Subcutaneous abdominal adipose tissue (tissue), 5 donors: ENCODE results near the gene ANKEF1.
"Not testable (repeated sequence)": the region's sequence is repeated elsewhere in the genome, so short reads cannot be mapped to it uniquely, and the experiment has no call there.

Experiments
- H3K27ac ChIP-seq: one replicate; pipeline ENCODE4 v1.7.0; 2013; ENCODE audit warnings: low read depth, mild to moderate bottlenecking, inconsistent platforms, low read length, moderate library complexity
- H3K27me3 ChIP-seq, 5 donors: one replicate each; pipeline ENCODE4 v1.7.0; 2013; ENCODE audit warnings: low read length in 5 of 5, inconsistent platforms in 1 of 5; ENCODE audit not compliant: control insufficient read depth in 5 of 5, insufficient read depth in 4 of 5
- H3K36me3 ChIP-seq, 5 donors: one replicate each; pipeline ENCODE4 v1.7.0; 2013; ENCODE audit warnings: low read length in 5 of 5; ENCODE audit not compliant: control insufficient read depth in 5 of 5, insufficient read depth in 5 of 5
- H3K4me1 ChIP-seq, 5 donors: one replicate each; pipeline ENCODE4 v1.7.0; 2013; ENCODE audit warnings: low read length in 5 of 5, mild to moderate bottlenecking in 3 of 5, moderate library complexity in 1 of 5; ENCODE audit not compliant: control insufficient read depth in 5 of 5, insufficient read depth in 5 of 5
- H3K4me3 ChIP-seq, 5 donors: one replicate each; pipeline ENCODE4 v1.7.0; 2013; ENCODE audit warnings: low read length in 5 of 5, low read depth in 1 of 5
- H3K9ac ChIP-seq, 5 donors: one replicate each; pipeline ENCODE4 v1.7.0; 2013; ENCODE audit warnings: low read length in 5 of 5, mild to moderate bottlenecking in 4 of 5, moderate library complexity in 3 of 5
- H3K9me3 ChIP-seq, 5 donors: one replicate each; pipeline ENCODE4 v1.7.0; 2013; ENCODE audit warnings: low read length in 5 of 5; ENCODE audit not compliant: control insufficient read depth in 5 of 5
- donor health status: healthy.
- donor health status: healthy.
- donor health status: healthy.
- donor health status: healthy.
- donor health status: healthy.

The ANKEF1 gene

GRCh38 chr20:10031451-10032215 is 3.2 kb upstream of the ANKEF1 start:
- peaks cover 0 to 18% (median 11%) of the 10 kb centered on the region in 5 donors for H3K4me1 ChIP-seq
- not testable (repeated sequence) for H3K9me3 ChIP-seq, H3K9ac ChIP-seq, H3K27ac ChIP-seq, H3K4me3 ChIP-seq, H3K36me3 ChIP-seq, H3K27me3 ChIP-seq

DNA sequence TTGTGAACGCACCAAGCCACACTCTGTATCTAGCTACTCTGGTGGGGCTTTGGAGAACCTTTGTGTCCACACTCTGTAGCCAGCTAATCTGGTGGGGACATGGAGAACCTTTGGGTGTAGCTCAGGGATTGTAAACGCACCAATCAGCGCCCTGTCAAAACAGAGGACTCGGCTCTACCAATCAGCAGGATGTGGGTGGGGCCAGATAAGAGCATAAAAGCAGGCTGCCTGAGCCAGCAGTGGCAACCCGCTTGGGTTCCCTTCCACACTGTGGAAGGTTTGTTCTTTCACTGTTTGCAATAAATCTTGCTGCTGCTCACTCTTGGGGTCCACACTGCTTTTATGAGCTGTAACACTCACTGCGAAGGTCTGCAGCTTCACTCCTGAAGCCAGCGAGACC is 2.5 kb upstream of the ANKEF1 start:
- not testable (repeated sequence) for H3K27ac ChIP-seq, H3K9ac ChIP-seq, H3K4me3 ChIP-seq, H3K27me3 ChIP-seq, H3K9me3 ChIP-seq, H3K36me3 ChIP-seq
- H3K4me1 ChIP-seq = peaks cover 0 to 18% (median 11%) of the 10 kb centered on the region in 5 donors

DNA sequence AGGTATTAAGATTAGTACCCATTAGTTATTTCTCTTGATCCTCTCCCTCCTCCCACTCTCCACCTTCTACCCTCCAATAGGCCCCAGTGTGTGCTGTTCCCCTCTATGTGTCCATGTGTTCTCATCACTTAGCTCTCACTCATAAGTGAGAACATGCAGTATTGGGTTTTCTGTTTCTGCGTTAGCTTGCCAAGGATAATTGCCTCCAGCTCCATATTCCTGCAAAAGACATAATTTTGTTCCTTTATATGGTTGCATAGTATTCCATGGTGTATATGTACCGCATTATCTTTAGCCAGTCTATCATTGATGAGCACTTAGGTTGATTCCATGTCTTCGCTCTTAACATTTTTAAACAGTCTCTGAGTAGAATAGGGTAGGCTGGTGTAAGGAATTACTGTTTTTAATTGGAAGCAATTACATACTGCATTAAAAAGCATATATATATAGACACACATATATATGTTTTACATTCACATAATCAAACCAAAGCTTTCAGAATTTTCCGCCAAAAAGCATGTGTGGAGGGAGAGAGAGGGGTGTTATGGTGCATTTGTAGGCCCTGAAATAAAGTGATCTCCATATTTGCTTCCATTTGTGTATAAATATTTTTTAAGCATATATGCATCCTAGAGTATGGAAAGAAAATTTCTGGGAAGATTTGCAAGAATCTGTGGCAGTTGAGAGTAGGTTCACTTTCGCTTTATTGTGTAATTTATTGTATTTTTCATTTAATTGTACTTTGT is 709 bp upstream of the ANKEF1 start:
- Histone ChIP-seq H3K27ac (no peak overlapping the region), H3K4me1 (peaks cover 0 to 18% (median 11%) of the 10 kb centered on the region in 5 donors), H3K27me3 (no peaks in the 10 kb centered on the region), H3K9me3 (no peaks in the 10 kb centered on the region), H3K36me3 (peaks cover 0 to 2% (median 0%) of the 10 kb centered on the region in 5 donors), H3K9ac (no peak overlapping the region), H3K4me3 (peak overlapping the region in 2 of 5 donors; percentile 4 to 65)

DNA sequence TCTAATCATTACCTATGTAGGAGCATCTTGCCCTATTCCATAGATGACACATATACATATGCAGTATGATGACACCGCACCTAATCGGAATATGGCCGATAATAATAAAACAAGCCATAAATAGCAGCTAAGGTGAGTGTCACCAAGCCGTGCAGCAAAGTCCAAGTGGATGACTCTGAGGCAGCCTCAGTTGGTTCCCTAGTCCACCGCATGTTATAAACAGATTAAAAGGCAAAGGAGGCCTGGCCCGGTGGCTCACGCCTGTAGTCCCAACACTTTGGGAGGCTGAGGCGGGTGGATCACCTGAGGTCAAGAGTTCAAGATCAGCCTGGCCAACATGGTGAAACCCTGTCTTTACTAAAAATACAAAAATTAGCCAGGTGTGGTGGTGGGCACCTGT is 1.5 kb downstream of the ANKEF1 start:
- not testable (repeated sequence) for H3K9me3 ChIP-seq, H3K27me3 ChIP-seq, H3K9ac ChIP-seq, H3K36me3 ChIP-seq, H3K27ac ChIP-seq, H3K4me3 ChIP-seq
- peaks cover 0 to 20% (median 16%) of the 10 kb centered on the region in 5 donors for H3K4me1 ChIP-seq

DNA sequence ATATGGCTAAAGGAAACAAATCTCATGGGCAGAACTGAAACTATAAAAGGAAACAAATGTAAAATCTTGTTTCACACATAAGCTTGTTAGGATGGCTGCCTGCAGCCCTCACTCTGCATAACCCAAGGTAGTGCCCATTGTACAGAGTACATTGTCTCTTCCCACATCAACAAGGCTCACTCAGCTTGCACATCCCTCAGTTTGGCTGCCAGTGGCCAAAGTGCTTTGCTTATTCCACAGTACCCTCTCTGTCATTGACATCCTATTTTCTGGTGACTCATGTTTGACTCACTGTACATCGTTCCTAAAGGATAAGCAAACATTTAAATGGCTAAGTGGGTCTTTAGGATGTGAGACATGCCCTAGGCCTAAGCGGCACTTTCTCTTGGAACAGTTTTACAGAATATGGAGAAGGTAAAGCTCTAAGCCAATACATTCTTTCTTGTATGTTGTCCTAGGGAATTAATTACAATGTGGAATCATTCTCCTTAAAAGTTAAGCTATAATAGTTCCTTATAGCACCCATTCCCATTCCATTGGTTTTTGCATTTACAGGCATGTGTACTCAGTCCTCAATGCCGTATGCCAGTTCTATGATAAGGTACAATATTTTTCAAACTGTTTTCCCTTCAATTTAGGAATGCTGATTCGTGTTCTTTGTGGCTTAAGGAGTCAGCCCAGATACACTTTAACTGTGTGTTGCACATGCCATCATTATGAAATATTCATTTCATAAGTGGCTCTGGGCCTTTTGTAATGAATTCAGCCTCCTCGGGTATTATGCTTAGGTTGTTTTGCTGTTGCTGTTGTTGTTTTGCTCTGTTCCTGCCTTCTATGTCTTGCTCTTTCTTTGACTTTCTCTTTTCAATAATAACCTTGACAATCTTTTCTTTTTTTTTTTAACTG is 5.5 kb downstream of the ANKEF1 start:
- Histone ChIP-seq H3K9ac (no peak overlapping the region), H3K27me3 (no peaks in the 10 kb centered on the region), H3K9me3 (no peaks in the 10 kb centered on the region), H3K4me3 (no peak overlapping the region), H3K4me1 (peaks cover 0 to 20% (median 10%) of the 10 kb centered on the region in 5 donors), H3K27ac (peak overlapping the region; percentile 39), H3K36me3 (peaks cover 0 to 5% (median 0%) of the 10 kb centered on the region in 5 donors)

GRCh38 chr20:10042086-10042485 is 7.3 kb downstream of the ANKEF1 start:
- Histone ChIP-seq H3K27me3 (no peaks in the 10 kb centered on the region), H3K9ac (no peak overlapping the region), H3K9me3 (no peaks in the 10 kb centered on the region), H3K36me3 (peaks cover 0 to 5% (median 0%) of the 10 kb centered on the region in 5 donors), H3K27ac (no peak overlapping the region), H3K4me3 (no peak overlapping the region), H3K4me1 (peaks cover 0 to 16% (median 5%) of the 10 kb centered on the region in 5 donors)

- no peak overlapping the region for H3K4me3 ChIP-seq
- peaks cover 0 to 13% (median 0%) of the 10 kb centered on the region in 5 donors for H3K4me1 ChIP-seq
- H3K36me3 ChIP-seq = no peaks in the 10 kb centered on the region
- H3K9me3 ChIP-seq = no peaks in the 10 kb centered on the region
- H3K27me3 ChIP-seq = no peaks in the 10 kb centered on the region
- H3K27ac ChIP-seq = no peak overlapping the region
- H3K9ac ChIP-seq = no peak overlapping the region
Observed at GRCh38 chr20:10047427-10047826, 12.6 kb downstream of the ANKEF1 start.

DNA sequence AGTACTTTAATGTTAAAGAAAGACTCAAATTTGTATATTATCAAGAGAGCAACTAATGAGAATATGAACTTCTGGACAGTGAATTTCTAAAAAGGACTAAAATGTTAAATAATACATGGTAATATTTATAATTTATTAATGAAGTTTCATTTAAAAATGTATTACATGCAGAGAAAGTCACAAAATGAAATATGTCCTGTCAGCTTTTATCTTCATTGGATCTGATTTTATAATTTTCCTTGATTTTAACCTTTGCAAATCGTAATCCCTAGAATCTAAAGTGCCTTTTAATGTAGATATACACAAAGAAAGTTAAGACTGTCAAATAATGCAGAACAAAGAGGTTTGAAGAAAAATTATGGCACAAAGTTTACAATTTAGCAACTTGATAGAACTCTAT is 16.4 kb downstream of the ANKEF1 start:
- no peak overlapping the region for H3K27ac ChIP-seq
- no peak overlapping the region for H3K9ac ChIP-seq
- no peak overlapping the region for H3K4me3 ChIP-seq
- no peaks in the 10 kb centered on the region for H3K27me3 ChIP-seq
- peaks cover 0 to 5% (median 0%) of the 10 kb centered on the region in 5 donors for H3K4me1 ChIP-seq
- peaks cover 0 to 15% (median 4%) of the 10 kb centered on the region in 5 donors for H3K36me3 ChIP-seq
- no peaks in the 10 kb centered on the region for H3K9me3 ChIP-seq

DNA sequence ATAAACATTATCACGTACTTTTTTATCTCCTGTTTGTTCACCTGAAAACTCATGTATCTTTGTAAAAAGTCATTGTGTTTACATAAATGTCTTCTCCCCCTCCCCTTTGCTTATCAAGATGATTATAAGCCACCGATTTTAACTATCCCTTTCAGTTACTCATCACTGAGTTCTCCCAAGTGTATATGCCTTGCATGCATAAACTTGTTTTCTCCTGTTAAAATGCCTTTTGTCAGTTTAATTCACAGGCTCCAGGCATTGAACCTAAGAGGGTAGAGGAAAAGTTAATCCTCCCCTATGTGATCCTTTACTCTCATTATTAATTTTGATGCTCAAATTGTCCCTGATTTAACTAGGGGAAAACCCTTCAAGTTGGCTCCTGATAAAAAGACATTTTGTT is 24.2 kb downstream of the ANKEF1 start:
- no peak overlapping the region for H3K4me3 ChIP-seq
- H3K36me3 ChIP-seq = peaks cover 0 to 24% (median 4%) of the 10 kb centered on the region in 5 donors

More for the DNA sequence above, 24.2 kb downstream of the ANKEF1 start:
- Histone ChIP-seq H3K9ac (no peak overlapping the region), H3K27ac (no peak overlapping the region), H3K4me1 (peaks cover 0 to 3% (median 0%) of the 10 kb centered on the region in 5 donors), H3K27me3 (no peaks in the 10 kb centered on the region), H3K9me3 (no peaks in the 10 kb centered on the region)
